ENCODE data around the gene P2RY2. TPM values are rescaled to one million over a fixed set of nuclear protein-coding genes. Genes with fewer than 3 reads are reported as not detected.

P2RY2 gene
- total RNA-seq, 3 donors from 2014 or later, result 7.6 to 20.6 (median 14.5) TPM

DNA sequence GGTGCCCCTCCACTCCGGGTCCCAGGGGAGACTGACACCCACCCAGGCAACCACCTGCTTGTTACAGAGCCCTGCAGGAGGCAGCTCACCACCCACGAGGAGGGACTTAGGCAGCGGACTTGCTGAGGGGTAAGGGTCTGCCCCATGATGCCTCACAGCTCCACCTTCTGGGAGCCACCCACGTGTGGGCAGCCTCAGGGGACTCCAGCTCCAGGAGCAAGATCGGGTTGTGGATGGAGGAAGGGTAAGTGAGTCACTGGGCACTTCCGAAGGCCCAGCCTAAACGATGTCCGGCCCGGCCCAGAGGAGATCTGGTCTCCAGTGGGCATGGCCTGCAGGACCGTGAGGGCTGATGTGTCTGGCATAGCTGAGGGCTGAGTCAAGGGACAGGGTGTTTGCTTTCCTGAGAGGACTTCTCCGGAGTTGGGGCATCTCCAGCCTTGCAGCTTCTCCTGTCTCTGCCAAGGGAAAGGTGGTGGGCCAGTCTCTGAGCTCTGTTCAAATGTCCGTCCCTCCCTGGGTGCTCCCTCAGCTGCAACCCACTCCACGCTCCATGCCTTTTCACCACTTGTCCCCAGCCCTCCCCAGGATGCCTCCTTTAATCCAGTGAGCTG lies 32.3 kb upstream of the P2RY2 start:
- intact Hi-C loops (cut with DNase I, micrococcal nuclease), result loop anchor here (10.0 kb wide), 1 partner anchor 59 kb away; no protein-coding TSS in a partner anchor
- Histone ChIP-seq H3K9me3 (no peaks in the 10 kb centered on the region), H3K4me1 (ENCODE audit: low read depth) (peaks cover 15% of the 10 kb centered on the region), H3K36me3 (ENCODE audit: low read depth) (no peaks in the 10 kb centered on the region), H3K4me3 (no peak overlapping the region)
- DNase-seq (no peak), ATAC-seq (no peak)
- TF ChIP-seq, protein P1, sequence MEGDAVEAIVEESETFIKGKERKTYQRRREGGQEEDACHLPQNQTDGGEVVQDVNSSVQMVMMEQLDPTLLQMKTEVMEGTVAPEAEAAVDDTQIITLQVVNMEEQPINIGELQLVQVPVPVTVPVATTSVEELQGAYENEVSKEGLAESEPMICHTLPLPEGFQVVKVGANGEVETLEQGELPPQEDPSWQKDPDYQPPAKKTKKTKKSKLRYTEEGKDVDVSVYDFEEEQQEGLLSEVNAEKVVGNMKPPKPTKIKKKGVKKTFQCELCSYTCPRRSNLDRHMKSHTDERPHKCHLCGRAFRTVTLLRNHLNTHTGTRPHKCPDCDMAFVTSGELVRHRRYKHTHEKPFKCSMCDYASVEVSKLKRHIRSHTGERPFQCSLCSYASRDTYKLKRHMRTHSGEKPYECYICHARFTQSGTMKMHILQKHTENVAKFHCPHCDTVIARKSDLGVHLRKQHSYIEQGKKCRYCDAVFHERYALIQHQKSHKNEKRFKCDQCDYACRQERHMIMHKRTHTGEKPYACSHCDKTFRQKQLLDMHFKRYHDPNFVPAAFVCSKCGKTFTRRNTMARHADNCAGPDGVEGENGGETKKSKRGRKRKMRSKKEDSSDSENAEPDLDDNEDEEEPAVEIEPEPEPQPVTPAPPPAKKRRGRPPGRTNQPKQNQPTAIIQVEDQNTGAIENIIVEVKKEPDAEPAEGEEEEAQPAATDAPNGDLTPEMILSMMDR (IDR thresholded peaks at IDR 0.05), result no peak

DNA sequence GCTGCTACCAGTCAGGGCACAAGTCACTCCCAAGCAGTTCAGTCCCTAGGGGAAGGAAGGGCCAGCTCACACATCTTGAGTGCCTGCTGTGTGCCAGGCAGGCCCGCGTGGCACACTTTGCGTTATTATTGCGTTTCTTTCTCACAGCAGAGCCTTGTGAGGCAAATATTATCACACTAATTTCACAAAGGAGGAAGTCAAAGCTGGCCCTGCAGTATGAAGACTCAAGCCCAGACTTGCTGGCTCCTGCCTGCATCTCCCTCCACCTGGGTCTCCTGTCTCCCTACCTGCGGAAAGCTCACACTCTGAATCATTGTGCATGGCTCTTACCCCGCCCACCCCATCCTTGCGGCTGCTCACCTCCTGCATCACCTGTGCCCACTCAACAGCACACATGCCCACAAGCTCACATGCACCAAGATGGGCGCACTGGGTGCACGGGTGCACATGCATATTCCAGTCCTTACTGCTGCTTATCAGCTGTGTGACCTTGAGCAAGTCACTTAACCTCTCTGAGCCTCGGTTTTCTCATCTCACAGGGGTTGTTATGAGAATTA lies 31.7 kb upstream of the P2RY2 start:
- intact Hi-C loops (cut with DNase I, micrococcal nuclease), result loop anchor here (10.0 kb wide), 1 partner anchor 58 kb away; no protein-coding TSS in a partner anchor
- H3K4me1 ChIP-seq (ENCODE audit: low read depth), result peaks cover 18% of the 10 kb centered on the region
- DNase-seq (no peak), ATAC-seq (no peak)
- no peak overlapping the region for H3K4me3 ChIP-seq
- no peaks in the 10 kb centered on the region for H3K9me3 ChIP-seq
- TF ChIP-seq, protein P1 (IDR thresholded peaks at IDR 0.05), result no peak
- no peaks in the 10 kb centered on the region for H3K36me3 ChIP-seq (ENCODE audit: low read depth)

DNA sequence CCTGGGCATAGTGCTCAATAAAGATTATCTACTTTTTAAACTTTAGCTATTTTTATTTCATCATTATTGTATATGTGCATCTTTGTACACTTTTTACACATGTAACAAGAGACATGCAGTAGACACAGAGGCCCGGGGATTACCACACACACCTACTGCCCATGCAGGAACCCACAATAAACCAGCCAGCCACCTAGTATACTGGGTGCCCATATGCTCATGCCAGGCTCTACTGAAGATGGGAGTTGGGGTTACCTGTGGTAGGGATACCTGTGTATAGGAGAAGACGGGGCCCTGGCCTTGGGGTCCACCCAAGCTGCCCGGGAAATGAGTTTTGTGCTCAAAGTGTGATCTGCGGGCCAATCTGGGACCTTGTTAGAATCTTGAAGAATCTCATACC lies 31.2 kb upstream of the P2RY2 start:
- TF ChIP-seq, protein P1 (IDR thresholded peaks at IDR 0.05), result no peak
- no peak for ATAC-seq
- intact Hi-C loops (cut with DNase I, micrococcal nuclease), result loop anchor here (10.0 kb wide), 1 partner anchor 58 kb away; no protein-coding TSS in a partner anchor
- H3K4me1 ChIP-seq (ENCODE audit: low read depth), result peaks cover 19% of the 10 kb centered on the region
- no peak overlapping the region for H3K4me3 ChIP-seq
- no peak for DNase-seq
- no peaks in the 10 kb centered on the region for H3K9me3 ChIP-seq
- H3K36me3 ChIP-seq (ENCODE audit: low read depth), result no peaks in the 10 kb centered on the region

DNA sequence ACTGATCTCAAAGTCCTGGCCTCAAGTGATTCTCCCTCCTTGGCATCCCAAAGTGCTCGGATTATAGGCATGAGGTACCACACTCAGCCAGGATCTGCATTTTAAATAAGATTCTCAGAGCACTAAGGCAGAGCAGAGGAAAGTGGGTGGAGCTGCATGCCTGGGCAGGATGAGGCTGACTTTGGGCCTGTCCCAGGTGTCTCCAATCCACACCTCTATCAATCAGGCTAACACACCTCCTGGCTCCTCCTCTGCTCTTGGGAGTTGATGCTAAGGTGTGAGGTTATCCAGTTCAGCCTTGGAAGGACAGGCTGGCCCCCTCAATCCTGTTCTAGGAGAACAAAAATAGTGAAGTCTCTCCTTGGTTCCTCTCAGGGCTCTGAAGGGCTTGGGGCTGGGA lies 30.2 kb upstream of the P2RY2 start:
- no peak overlapping the region for H3K4me3 ChIP-seq
- no peaks in the 10 kb centered on the region for H3K36me3 ChIP-seq (ENCODE audit: low read depth)
- TF ChIP-seq, protein P1 (IDR thresholded peaks at IDR 0.05), result no peak
- DNase-seq (no peak), ATAC-seq (no peak)
- H3K4me1 ChIP-seq (ENCODE audit: low read depth), result peaks cover 17% of the 10 kb centered on the region
- H3K9me3 ChIP-seq, result no peaks in the 10 kb centered on the region
- intact Hi-C loops (cut with DNase I, micrococcal nuclease), result loop anchor here (10.0 kb wide), 1 partner anchor 57 kb away; no protein-coding TSS in a partner anchor

DNA sequence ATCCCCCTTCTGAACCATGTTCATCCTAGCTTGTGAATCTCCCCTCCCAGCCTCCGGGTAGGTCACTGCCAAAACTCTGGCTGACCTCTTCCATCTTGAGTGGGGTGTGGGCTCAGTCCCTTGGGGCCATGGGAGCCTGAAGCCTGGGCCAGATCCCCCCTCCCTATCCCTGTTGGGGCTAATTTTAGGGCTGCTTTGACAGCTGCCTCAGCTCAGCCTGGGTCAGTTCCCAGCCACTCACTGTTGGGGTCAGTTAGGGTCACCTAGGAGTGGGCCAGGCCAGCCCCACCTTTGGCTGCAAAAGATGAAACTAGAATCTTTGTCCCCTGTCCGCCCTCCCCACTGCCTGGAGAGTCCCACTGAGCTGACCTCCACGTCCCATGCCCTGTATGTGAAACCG lies 29.8 kb upstream of the P2RY2 start:
- peaks cover 16% of the 10 kb centered on the region for H3K4me1 ChIP-seq (ENCODE audit: low read depth)
- no peaks in the 10 kb centered on the region for H3K9me3 ChIP-seq
- intact Hi-C loops (cut with DNase I, micrococcal nuclease), result loop anchor here (10.0 kb wide), 1 partner anchor 56 kb away; no protein-coding TSS in a partner anchor
- TF ChIP-seq, protein P1 (IDR thresholded peaks at IDR 0.05), result no peak
- no peaks in the 10 kb centered on the region for H3K36me3 ChIP-seq (ENCODE audit: low read depth)
- no peak overlapping the region for H3K4me3 ChIP-seq
- ATAC-seq (no peak), DNase-seq (peak in 1 of 3 donors; percentile 20)

Data from mucosa of descending colon (tissue), 3 donors.